Smooth muscle cell (in vitro differentiated cells): ENCODE data around the gene PLCB1. TPM values are rescaled to one million over a fixed set of nuclear protein-coding genes. Genes with fewer than 3 reads are reported as not detected.

Experiments used
- DNase-seq: peaks from one replicate; lab custom pipeline; 2025; ENCODE audit not compliant: unreplicated experiment; lab: John Stamatoyannopoulos, UW
- H2AFZ ChIP-seq: fragments of 200-600 bp; sonication (generic); 2 replicates; pipeline ENCODE4 v1.6.0; 2016; ENCODE audit warnings: antibody characterized with exemption, low read depth, mild to moderate bottlenecking
- H3F3A ChIP-seq: fragments of 200-600 bp; sonication (generic); 2 replicates; pipeline ENCODE4 v1.6.0; 2017; ENCODE audit warnings: antibody characterized with exemption, low read depth
- H3K27ac ChIP-seq: fragments of 200-600 bp; sonication (generic); 2 replicates; pipeline ENCODE4 v1.5.1; 2016; ENCODE audit warnings: low read depth, mild to moderate bottlenecking
- H3K27me3 ChIP-seq: fragments of 200-600 bp; sonication (generic); 2 replicates; pipeline ENCODE4 v1.6.1; 2016; ENCODE audit warnings: low read depth, mild to moderate bottlenecking
- H3K36me3 ChIP-seq: fragments of 200-600 bp; sonication (generic); 2 replicates; pipeline ENCODE4 v1.5.1; 2016; ENCODE audit warnings: low read depth
- H3K4me1 ChIP-seq: fragments of 200-600 bp; sonication (generic); 2 replicates; pipeline ENCODE4 v1.5.1; 2016; ENCODE audit warnings: low read depth
- H3K4me2 ChIP-seq: fragments of 200-600 bp; sonication (generic); 2 replicates; pipeline ENCODE4 v1.6.0; 2016; ENCODE audit warnings: mild to moderate bottlenecking
- H3K4me3 ChIP-seq: fragments of 200-600 bp; sonication (generic); 2 replicates; pipeline ENCODE4 v1.5.1; 2016; ENCODE audit warnings: mild to moderate bottlenecking
- H3K79me2 ChIP-seq: fragments of 200-600 bp; sonication (generic); 2 replicates; pipeline ENCODE4 v1.6.0; 2016; ENCODE audit warnings: low read depth, mild to moderate bottlenecking
- H3K9ac ChIP-seq: fragments of 200-600 bp; sonication (generic); 2 replicates; pipeline ENCODE4 v1.6.0; 2016; ENCODE audit warnings: low read depth
- H3K9me3 ChIP-seq: fragments of 200-600 bp; sonication (generic); replicated peaks from 2 replicates; pipeline ENCODE4 v1.5.1; 2016; ENCODE audit warnings: low read depth
- H4K20me1 ChIP-seq: fragments of 200-600 bp; sonication (generic); 2 replicates; pipeline ENCODE4 v1.6.0; 2016; ENCODE audit warnings: low read depth
- WGBS: methylation state at CpG from one replicate; pipeline ENCODE4 v1.1.7; 2016; ENCODE audit warnings: low lambda C conversion rate; 5-methylcytosine and 5-hydroxymethylcytosine counted together
- polyA plus RNA-seq: library from polyadenylated mRNA; unstranded; fragments of >200 nt; fragmentation: Nextera tagmentation; extraction: Ambion mirVana; gene quantifications from 2 replicates; pipeline ENCODE4 v1.2.1, GENCODE V29; 2016
- total RNA-seq: library from RNA; depleted of rRNA; stranded (reverse); fragments of >200 nt; gene quantifications from 2 replicates; pipeline ENCODE4 v1.2.3, GENCODE V29; 2014
- TF ChIP-seq, protein P1 (sequence below): fragments of 200-600 bp; sonication (generic); IDR thresholded peaks from 2 replicates; pipeline ENCODE4 v1.5.1; 2017; ENCODE audit warnings: borderline replicate concordance, mild to moderate bottlenecking, antibody characterized with exemption; ENCODE audit not compliant: insufficient read depth, poor library complexity, severe bottlenecking

The PLCB1 gene
- total and polyA plus RNA-seq, 2 experiments from 2014 or later = 4.7 to 25.3 TPM

DNA sequence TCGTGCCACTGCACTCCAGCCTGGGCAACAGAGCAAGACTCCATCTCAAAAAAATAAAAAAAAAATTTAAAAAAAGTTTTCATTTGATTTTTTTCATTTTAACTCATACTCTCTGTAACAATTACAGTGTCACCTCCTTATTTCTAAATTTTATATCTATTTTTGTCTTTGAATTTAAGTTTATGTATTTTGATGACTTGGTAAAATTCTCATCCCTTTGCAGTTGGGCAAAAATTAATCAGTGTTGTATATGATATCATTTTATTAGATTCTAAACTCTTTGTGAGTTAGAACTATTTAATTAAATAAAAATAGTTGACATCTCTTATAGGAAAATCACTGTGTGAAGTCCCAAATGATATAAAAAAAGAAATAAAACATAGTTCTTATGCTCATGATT lies 270.7 kb downstream of the PLCB1 start:
- Histone ChIP-seq H3K4me1 (no peaks in the 10 kb centered on the region), H3K4me2 (no peak overlapping the region), H3K4me3 (no peak overlapping the region), H3K27me3 (no peaks in the 10 kb centered on the region), H3K36me3 (no peaks in the 10 kb centered on the region), H3K9ac (no peak overlapping the region), H4K20me1 (no peaks in the 10 kb centered on the region), H3F3A (no peaks in the 10 kb centered on the region), H3K9me3 (no peaks in the 10 kb centered on the region), H3K79me2 (no peaks in the 10 kb centered on the region), H3K27ac (no peak overlapping the region), H2AFZ (no peak overlapping the region)
- 96% methylated on average over 1 of the region's 1 CpG for WGBS
- no peak for DNase-seq
- TF ChIP-seq, protein P1, sequence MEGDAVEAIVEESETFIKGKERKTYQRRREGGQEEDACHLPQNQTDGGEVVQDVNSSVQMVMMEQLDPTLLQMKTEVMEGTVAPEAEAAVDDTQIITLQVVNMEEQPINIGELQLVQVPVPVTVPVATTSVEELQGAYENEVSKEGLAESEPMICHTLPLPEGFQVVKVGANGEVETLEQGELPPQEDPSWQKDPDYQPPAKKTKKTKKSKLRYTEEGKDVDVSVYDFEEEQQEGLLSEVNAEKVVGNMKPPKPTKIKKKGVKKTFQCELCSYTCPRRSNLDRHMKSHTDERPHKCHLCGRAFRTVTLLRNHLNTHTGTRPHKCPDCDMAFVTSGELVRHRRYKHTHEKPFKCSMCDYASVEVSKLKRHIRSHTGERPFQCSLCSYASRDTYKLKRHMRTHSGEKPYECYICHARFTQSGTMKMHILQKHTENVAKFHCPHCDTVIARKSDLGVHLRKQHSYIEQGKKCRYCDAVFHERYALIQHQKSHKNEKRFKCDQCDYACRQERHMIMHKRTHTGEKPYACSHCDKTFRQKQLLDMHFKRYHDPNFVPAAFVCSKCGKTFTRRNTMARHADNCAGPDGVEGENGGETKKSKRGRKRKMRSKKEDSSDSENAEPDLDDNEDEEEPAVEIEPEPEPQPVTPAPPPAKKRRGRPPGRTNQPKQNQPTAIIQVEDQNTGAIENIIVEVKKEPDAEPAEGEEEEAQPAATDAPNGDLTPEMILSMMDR = no peak

DNA sequence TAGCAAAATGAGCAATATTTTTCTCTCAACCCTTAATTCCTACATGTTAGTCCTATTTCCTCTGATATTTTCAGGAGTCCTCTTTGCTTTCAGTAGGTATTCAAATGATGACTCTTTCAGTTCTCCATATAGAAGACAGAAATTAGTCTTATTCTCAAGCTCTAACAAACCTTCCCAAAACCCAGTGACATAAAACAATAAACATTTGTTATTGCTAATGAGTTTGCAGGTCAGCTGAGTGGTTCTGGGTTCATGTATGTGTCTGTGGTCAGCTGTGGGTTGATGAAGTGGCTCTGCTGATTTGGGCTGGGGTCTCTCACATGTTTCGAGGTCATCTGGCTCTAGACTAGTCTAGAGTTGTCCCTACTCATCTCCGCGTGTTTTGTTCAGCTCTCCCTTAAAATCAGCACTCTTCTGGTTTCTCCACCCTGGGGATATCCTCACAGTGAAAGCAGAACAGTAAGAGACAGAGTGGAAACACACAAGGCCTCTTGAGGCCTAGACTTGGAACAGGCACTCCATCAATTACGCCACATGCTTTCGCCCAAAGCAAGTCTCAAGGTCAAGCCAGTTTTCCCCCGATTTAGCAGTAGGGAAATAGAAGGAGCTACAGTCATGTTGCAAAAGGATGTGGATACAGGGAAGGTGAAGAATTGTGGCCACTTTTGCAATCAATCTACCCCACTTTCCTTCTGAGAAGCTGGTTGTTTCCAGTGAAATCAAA lies 273.0 kb downstream of the PLCB1 start:
- Histone ChIP-seq H3K27ac (no peak overlapping the region), H2AFZ (no peak overlapping the region), H3K9ac (no peak overlapping the region), H3K4me3 (no peak overlapping the region), H3K79me2 (no peaks in the 10 kb centered on the region), H4K20me1 (no peaks in the 10 kb centered on the region), H3F3A (no peaks in the 10 kb centered on the region), H3K27me3 (no peaks in the 10 kb centered on the region), H3K4me2 (no peak overlapping the region), H3K9me3 (no peaks in the 10 kb centered on the region), H3K36me3 (no peaks in the 10 kb centered on the region), H3K4me1 (no peaks in the 10 kb centered on the region)
- TF ChIP-seq, protein P1 = no peak
- 87% methylated on average over 6 of the region's 6 CpGs for WGBS
- no peak for DNase-seq

DNA sequence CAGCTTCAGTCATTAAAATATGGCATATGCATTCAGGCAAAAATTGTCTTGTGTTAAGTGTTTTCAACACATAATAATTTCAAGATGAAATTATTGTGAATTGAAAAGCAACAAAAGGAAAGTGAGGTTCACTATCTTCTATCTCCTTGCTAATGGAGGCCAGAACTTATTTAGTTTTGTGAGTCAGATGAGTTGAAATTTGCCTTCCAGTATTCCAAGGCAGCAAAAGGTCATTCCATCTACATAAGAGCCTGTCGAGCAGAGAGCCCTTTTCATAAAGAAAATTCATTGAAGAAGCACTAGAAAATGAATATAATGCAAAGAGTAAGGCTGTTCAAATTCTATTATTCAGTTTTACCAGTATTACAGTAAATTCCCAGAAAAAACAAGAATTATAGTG lies 274.3 kb downstream of the PLCB1 start:
- no peaks in the 10 kb centered on the region for H3K4me1 ChIP-seq
- no peaks in the 10 kb centered on the region for H3K79me2 ChIP-seq
- no peaks in the 10 kb centered on the region for H3K9me3 ChIP-seq
- WGBS = 65% methylated on average over 1 of the region's 1 CpG
- H3K9ac ChIP-seq = no peak overlapping the region
- H2AFZ ChIP-seq = no peak overlapping the region
- TF ChIP-seq, protein P1 = no peak
- no peak overlapping the region for H3K4me2 ChIP-seq
- H3K27me3 ChIP-seq = no peaks in the 10 kb centered on the region
- H3K27ac ChIP-seq = no peak overlapping the region
- no peaks in the 10 kb centered on the region for H4K20me1 ChIP-seq
- no peaks in the 10 kb centered on the region for H3F3A ChIP-seq
- no peak for DNase-seq
- H3K4me3 ChIP-seq = no peak overlapping the region
- H3K36me3 ChIP-seq = no peaks in the 10 kb centered on the region

DNA sequence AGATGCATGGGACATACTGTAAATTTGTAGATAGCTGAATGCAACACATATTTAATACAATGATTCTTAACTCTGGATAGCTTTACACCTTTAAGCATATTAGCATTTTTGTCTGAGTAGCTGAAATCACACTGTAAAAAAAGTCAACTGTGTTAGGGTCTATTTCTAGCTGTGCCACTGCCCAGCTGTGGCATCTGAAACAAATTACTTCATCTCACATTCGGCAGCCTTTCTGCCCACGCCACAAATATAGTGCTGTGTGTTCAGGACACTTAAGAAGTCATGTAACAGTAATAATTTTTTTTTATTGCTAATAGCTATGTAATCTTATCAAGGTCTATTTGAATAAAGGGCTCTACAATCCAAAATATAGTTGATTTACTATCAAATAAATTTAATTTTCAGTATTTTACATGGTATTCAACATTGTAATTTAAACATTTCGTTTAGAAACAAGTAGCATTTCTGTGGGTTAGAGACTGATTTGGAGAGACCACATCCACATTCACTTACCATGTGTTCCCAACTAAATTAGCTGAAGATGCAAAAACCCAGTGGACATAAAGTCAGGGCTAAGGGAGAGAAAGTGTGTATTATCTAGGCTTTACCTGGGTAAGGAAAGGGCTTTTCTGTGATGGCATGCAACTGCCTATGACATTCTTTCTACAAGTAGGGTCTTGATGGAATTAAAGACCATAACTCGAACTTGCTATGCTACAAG lies 276.7 kb downstream of the PLCB1 start:
- H3K27ac ChIP-seq = no peak overlapping the region
- no peak overlapping the region for H3K4me2 ChIP-seq
- DNase-seq = no peak
- no peaks in the 10 kb centered on the region for H3K4me1 ChIP-seq
- H4K20me1 ChIP-seq = no peaks in the 10 kb centered on the region
- H3K9me3 ChIP-seq = no peaks in the 10 kb centered on the region
- WGBS = 76% methylated on average over 4 of the region's 4 CpGs
- H3K27me3 ChIP-seq = no peaks in the 10 kb centered on the region
- TF ChIP-seq, protein P1 = no peak
- no peaks in the 10 kb centered on the region for H3F3A ChIP-seq
- H3K36me3 ChIP-seq = no peaks in the 10 kb centered on the region
- H3K79me2 ChIP-seq = no peaks in the 10 kb centered on the region
- no peak overlapping the region for H2AFZ ChIP-seq
- H3K4me3 ChIP-seq = no peak overlapping the region
- H3K9ac ChIP-seq = no peak overlapping the region
